HepG2 (cell line): ENCODE results near the gene ATRNL1. TPM values are rescaled to one million over a fixed set of nuclear protein-coding genes. Genes with fewer than 3 reads are reported as not detected.

ENCODE experiments used
- ATAC-seq: fragments of 200-7000 bp; cut with Tn5 transposase; 3 replicates; pipeline ENCODE4 v1.9.1; 2020; ENCODE audit warnings: mild to moderate bottlenecking, moderate library complexity
- BruUV-seq: library from RNA; stranded (reverse); fragments of 400-500 nt; replicated peaks from 2 replicates; lab custom pipeline; 2021; lab: Mats Ljungman, UMichigan
- CTCF ChIA-PET: fragments of 300-600 bp; formaldehyde crosslinking; extraction: SDS; loops from one replicate; lab custom pipeline; 2021; ENCODE audit warnings: low total read pairs, inconsistent platforms, low intra/inter-chr PET ratio; lab: Yijun Ruan, JAX
- POLR2A ChIA-PET: fragments of 350-600 bp; sonication (Branson Sonifier 250); formaldehyde crosslinking; loops from one replicate; lab custom pipeline; 2020; ENCODE audit warnings: antibody characterized with exemption, inconsistent platforms; lab: Yijun Ruan, JAX
- DNase-seq: peaks from one replicate; pipeline ENCODE4 v3.0.0-alpha.2; 2015; ENCODE audit warnings: low spot score
- FAIRE-seq: peaks from 3 replicates; lab custom pipeline; 2011; peaks lifted over from hg19 to GRCh38; lab: Jason Lieb, UNC
- H2AFZ ChIP-seq: one replicate; pipeline ENCODE4 v1.6.1; 2011; ENCODE audit warnings: low read length, inconsistent platforms
- H3K27ac ChIP-seq: fragments of 300-600 bp; 3 replicates; pipeline ENCODE4 v1.8.0; 2011; ENCODE audit warnings: mixed run types, mild to moderate bottlenecking, mixed read lengths, low read length, inconsistent platforms; ENCODE audit not compliant: insufficient read depth; ENCODE audit errors: extremely low read length
- H3K27me3 ChIP-seq, 2 experiments: fragments of 200-600 bp in 1 of 2; 2 replicates in 1 of 2; 3 replicates in 1 of 2; pipeline versions ENCODE4 v1.6.0 to v1.8.0; 2011; ENCODE audit warnings: low read length in 2 of 2, mild to moderate bottlenecking in 2 of 2, moderate library complexity in 2 of 2, inconsistent platforms in 1 of 2; ENCODE audit not compliant: insufficient read depth in 2 of 2, control insufficient read depth in 1 of 2
- H3K36me3 ChIP-seq, 2 experiments: fragments of 200-600 bp in 1 of 2; replicated peaks in 1 of 2; 2 replicates in 1 of 2; 3 replicates in 1 of 2; pipeline versions ENCODE4 v1.5.1 to v1.8.0; 2011; ENCODE audit warnings: low read length in 2 of 2, inconsistent platforms in 1 of 2; ENCODE audit not compliant: insufficient read depth in 2 of 2, control insufficient read depth in 1 of 2
- H3K4me1 ChIP-seq: 2 replicates; pipeline ENCODE4 v1.5.1; 2012; ENCODE audit warnings: low read length, inconsistent platforms; ENCODE audit not compliant: insufficient read depth
- H3K4me2 ChIP-seq: 2 replicates; pipeline ENCODE4 v1.6.0; 2011; ENCODE audit warnings: low read depth, low read length, inconsistent platforms
- H3K4me3 ChIP-seq, 3 experiments: fragments of 200-600 bp in 1 of 3; sonication (generic), shearing (Covaris generic) in 1 of 3; replicated peaks in 1 of 3; 2 replicates each; pipeline ENCODE4 v1.5.1; 2011 to 2016; ENCODE audit warnings: low read length in 3 of 3, inconsistent platforms in 2 of 3, low read depth in 2 of 3, mild to moderate bottlenecking in 2 of 3, control low read depth in 1 of 3, mixed read lengths in 1 of 3; ENCODE audit not compliant: insufficient read depth in 1 of 3
- H3K79me2 ChIP-seq: one replicate; pipeline ENCODE4 v1.6.1; 2011; ENCODE audit warnings: low read length, inconsistent platforms; ENCODE audit not compliant: insufficient read depth
- H3K9ac ChIP-seq: 2 replicates; pipeline ENCODE4 v1.6.0; 2011; ENCODE audit warnings: mild to moderate bottlenecking, low read depth, low read length, inconsistent platforms; ENCODE audit not compliant: insufficient read depth
- H3K9me3 ChIP-seq: 2 replicates; pipeline ENCODE4 v1.5.1; 2012; ENCODE audit warnings: mild to moderate bottlenecking, low read length
- H4K20me1 ChIP-seq: 2 replicates; pipeline ENCODE4 v1.6.0; 2011; ENCODE audit warnings: inconsistent platforms, mild to moderate bottlenecking, low read length, moderate library complexity; ENCODE audit not compliant: insufficient read depth
- AGO2 ChIP-seq: fragments of 200-400 bp; formaldehyde crosslinking; optimal IDR thresholded peaks from 2 replicates; pipeline ENCODE3; 2017; ENCODE audit warnings: mild to moderate bottlenecking, low read depth, low read length, moderate library complexity
- IRX3 ChIP-seq: sonication (generic); formaldehyde crosslinking; IDR thresholded peaks from 2 replicates; pipeline ENCODE4 v1.8.1; 2023; ENCODE audit warnings: mild to moderate bottlenecking, low read depth, missing genetic modification reagents, borderline replicate concordance
- MXD4 ChIP-seq: IDR thresholded peaks from 2 replicates; pipeline ENCODE4 v1.6.1; 2016; ENCODE audit warnings: mild to moderate bottlenecking, missing biosample characterization, missing genetic modification reagents
- ZBTB42 ChIP-seq: sonication (generic); formaldehyde crosslinking; IDR thresholded peaks from 2 replicates; pipeline ENCODE4 v1.5.0; 2020; ENCODE audit warnings: mild to moderate bottlenecking, missing genetic modification reagents
- ZNF570 ChIP-seq: sonication (generic); formaldehyde crosslinking; IDR thresholded peaks from 2 replicates; pipeline ENCODE4 v1.4.0; 2020; ENCODE audit warnings: mild to moderate bottlenecking, missing genetic modification reagents, borderline replicate concordance
- ZNF670 ChIP-seq: sonication (generic); formaldehyde crosslinking; IDR thresholded peaks from 2 replicates; pipeline ENCODE4 v1.8.0; 2022; ENCODE audit warnings: mild to moderate bottlenecking, missing genetic modification reagents, borderline replicate concordance
- WGBS: methylation state at CpG from one replicate; pipeline ENCODE4 v1.1.6; 2017; ENCODE audit warnings: low lambda C conversion rate; 5-methylcytosine and 5-hydroxymethylcytosine counted together
- in situ Hi-C: cut with HindIII; loops from 2 replicates; pipeline ENCODE4 v1.10.0; 2017; ENCODE audit warnings: low pct_unique_long_range_greater_than_20kb; ENCODE audit not compliant: extremely low pct_ligation_motif_present
- intact Hi-C: fragments of 100-400 bp; cut with micrococcal nuclease; formaldehyde crosslinking; loops from one replicate; pipeline ENCODE4 v1.10.0; 2022; ENCODE audit not compliant: unreplicated experiment
- polyA plus RNA-seq, 8 experiments: library from polyadenylated mRNA; depleted of rRNA in 3 of 8; stranded (reverse) in 7 of 8; unstranded in 1 of 8; fragments of >200 nt; fragmentation: Illumina TruSeq in 4 of 8; extraction: Trizol in 4 of 8; gene quantifications; 2 replicates each; pipeline versions ENCODE4 v1.2.1 to v1.2.3, GENCODE V29; 2011 to 2016; ENCODE audit warnings: low read depth in 4 of 8, missing spikeins in 1 of 8, mixed read lengths in 1 of 8; ENCODE audit not compliant: insufficient read depth in 1 of 8
- total RNA-seq, 5 experiments: library from RNA; depleted of rRNA; stranded (reverse); fragments of >200 nt; fragmentation: Illumina TruSeq; extraction: Trizol; gene quantifications; 2 replicates each; pipeline ENCODE4 v1.2.3, GENCODE V29; 2016; ENCODE audit warnings: low read depth in 1 of 5
- TF ChIP-seq, protein P1 (sequence below): sonication (generic); formaldehyde crosslinking; IDR thresholded peaks from 2 replicates; pipeline ENCODE4 v1.5.0; 2020; ENCODE audit warnings: mild to moderate bottlenecking, missing genetic modification reagents, moderate library complexity
- TF ChIP-seq, protein P2 (sequence below): fragments of 450-650 bp; IDR thresholded peaks from 2 replicates; pipeline ENCODE4 v1.6.1; 2016
- TF ChIP-seq, protein P3 (sequence below): sonication (generic); formaldehyde crosslinking; IDR thresholded peaks from 2 replicates; pipeline ENCODE4 v1.8.0; 2022; ENCODE audit warnings: missing genetic modification reagents, mild to moderate bottlenecking, moderate library complexity, borderline replicate concordance

Gene ATRNL1
- total and polyA plus RNA-seq, 2 of the 13 experiments (the other 11 are each of a cell fraction or from before 2014, with no cell fraction given): 0.04 TPM; not detected in 1

DNA sequence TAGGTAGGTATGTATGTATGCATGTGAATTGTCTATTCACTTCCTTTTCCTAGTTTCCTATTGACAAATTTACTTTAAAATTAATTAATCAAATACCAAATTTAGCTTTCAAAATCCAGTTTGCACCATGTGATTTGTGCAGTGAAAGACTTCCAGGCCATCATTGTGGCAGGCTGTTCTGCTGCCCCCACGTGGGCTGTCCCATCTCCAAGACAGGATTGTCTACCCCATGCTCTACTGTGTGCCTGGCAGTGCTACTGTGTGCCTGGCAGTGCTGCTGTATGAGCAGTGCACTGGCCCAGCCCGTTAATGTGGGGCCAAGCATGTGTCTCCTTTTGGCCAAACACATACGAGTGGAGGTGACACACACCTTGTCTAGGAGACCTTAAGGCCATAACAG lies 805.1 kb downstream of the ATRNL1 start:
- Histone ChIP-seq H3K36me3 (no peaks in the 10 kb centered on the region), H3K9me3 (no peaks in the 10 kb centered on the region), H2AFZ (no peak overlapping the region), H3K4me2 (no peak overlapping the region), H3K27ac (no peak overlapping the region), H3K27me3 (no peaks in the 10 kb centered on the region; a peak in 1 of 5 replicates), H3K4me3 (no peak overlapping the region), H3K79me2 (no peaks in the 10 kb centered on the region), H4K20me1 (no peaks in the 10 kb centered on the region), H3K9ac (no peak overlapping the region), H3K4me1 (no peaks in the 10 kb centered on the region)
- intact Hi-C loops: no loop called here
- ChIA-PET CTCF (no interaction called here), POLR2A (no interaction called here)
- in situ Hi-C loops: no loop called here
- TF ChIP-seq, protein P1, sequence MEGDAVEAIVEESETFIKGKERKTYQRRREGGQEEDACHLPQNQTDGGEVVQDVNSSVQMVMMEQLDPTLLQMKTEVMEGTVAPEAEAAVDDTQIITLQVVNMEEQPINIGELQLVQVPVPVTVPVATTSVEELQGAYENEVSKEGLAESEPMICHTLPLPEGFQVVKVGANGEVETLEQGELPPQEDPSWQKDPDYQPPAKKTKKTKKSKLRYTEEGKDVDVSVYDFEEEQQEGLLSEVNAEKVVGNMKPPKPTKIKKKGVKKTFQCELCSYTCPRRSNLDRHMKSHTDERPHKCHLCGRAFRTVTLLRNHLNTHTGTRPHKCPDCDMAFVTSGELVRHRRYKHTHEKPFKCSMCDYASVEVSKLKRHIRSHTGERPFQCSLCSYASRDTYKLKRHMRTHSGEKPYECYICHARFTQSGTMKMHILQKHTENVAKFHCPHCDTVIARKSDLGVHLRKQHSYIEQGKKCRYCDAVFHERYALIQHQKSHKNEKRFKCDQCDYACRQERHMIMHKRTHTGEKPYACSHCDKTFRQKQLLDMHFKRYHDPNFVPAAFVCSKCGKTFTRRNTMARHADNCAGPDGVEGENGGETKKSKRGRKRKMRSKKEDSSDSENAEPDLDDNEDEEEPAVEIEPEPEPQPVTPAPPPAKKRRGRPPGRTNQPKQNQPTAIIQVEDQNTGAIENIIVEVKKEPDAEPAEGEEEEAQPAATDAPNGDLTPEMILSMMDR (CRISPR knock-in tag): 0 out of 2 replicates have a peak, but pooled peaks have one; percentile 10
- TF ChIP-seq ZBTB42 (CRISPR knock-in tag) (no peak), AGO2 (no peak), ZNF670 (CRISPR knock-in tag) (no peak), MXD4 (CRISPR knock-in tag) (no peak), ZNF570 (CRISPR knock-in tag) (no peak), IRX3 (CRISPR knock-in tag) (no peak)
- TF ChIP-seq, protein P2, sequence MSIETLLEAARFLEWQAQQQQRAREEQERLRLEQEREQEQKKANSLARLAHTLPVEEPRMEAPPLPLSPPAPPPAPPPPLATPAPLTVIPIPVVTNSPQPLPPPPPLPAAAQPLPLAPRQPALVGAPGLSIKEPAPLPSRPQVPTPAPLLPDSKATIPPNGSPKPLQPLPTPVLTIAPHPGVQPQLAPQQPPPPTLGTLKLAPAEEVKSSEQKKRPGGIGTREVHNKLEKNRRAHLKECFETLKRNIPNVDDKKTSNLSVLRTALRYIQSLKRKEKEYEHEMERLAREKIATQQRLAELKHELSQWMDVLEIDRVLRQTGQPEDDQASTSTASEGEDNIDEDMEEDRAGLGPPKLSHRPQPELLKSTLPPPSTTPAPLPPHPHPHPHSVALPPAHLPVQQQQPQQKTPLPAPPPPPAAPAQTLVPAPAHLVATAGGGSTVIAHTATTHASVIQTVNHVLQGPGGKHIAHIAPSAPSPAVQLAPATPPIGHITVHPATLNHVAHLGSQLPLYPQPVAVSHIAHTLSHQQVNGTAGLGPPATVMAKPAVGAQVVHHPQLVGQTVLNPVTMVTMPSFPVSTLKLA: peak; percentile 69
- TF ChIP-seq, protein P3, sequence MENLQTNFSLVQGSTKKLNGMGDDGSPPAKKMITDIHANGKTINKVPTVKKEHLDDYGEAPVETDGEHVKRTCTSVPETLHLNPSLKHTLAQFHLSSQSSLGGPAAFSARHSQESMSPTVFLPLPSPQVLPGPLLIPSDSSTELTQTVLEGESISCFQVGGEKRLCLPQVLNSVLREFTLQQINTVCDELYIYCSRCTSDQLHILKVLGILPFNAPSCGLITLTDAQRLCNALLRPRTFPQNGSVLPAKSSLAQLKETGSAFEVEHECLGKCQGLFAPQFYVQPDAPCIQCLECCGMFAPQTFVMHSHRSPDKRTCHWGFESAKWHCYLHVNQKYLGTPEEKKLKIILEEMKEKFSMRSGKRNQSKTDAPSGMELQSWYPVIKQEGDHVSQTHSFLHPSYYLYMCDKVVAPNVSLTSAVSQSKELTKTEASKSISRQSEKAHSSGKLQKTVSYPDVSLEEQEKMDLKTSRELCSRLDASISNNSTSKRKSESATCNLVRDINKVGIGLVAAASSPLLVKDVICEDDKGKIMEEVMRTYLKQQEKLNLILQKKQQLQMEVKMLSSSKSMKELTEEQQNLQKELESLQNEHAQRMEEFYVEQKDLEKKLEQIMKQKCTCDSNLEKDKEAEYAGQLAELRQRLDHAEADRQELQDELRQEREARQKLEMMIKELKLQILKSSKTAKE (CRISPR knock-in tag): no peak
- FAIRE-seq (no peak), DNase-seq (no peak), ATAC-seq (peak; percentile 60)
- WGBS: 0% methylated on average over 3 of the region's 3 CpGs
- BruUV-seq: no TSS peak
